HepG2 (cell line): ENCODE data around the gene FECH. TPM values are rescaled to one million over a fixed set of nuclear protein-coding genes. Genes with fewer than 3 reads are reported as not detected.

Source experiments
- ATAD3A ChIP-seq: sonication (generic); formaldehyde crosslinking; IDR thresholded peaks from 2 replicates; pipeline ENCODE4 v1.4.0; 2020; ENCODE audit warnings: missing genetic modification reagents
- BRCA1 ChIP-seq: sonication (generic); formaldehyde crosslinking; IDR thresholded peaks from 2 replicates; pipeline ENCODE4 v1.4.0; 2020; ENCODE audit warnings: missing genetic modification reagents
- CTCF ChIP-seq: sonication (generic); formaldehyde crosslinking; IDR thresholded peaks from 2 replicates; pipeline ENCODE4 v1.5.0; 2020; ENCODE audit warnings: mild to moderate bottlenecking, missing genetic modification reagents, moderate library complexity
- FOSL1 ChIP-seq: sonication (generic); formaldehyde crosslinking; IDR thresholded peaks from 2 replicates; pipeline ENCODE4 v1.9.0; 2021; ENCODE audit warnings: missing genetic modification reagents, borderline replicate concordance
- FOXM1 ChIP-seq: sonication (generic); formaldehyde crosslinking; IDR thresholded peaks from 2 replicates; pipeline ENCODE4 v1.5.0; 2020; ENCODE audit warnings: missing genetic modification reagents
- HDAC1 ChIP-seq: sonication (generic); formaldehyde crosslinking; IDR thresholded peaks from 2 replicates; pipeline ENCODE4 v1.5.1; 2020; ENCODE audit warnings: mild to moderate bottlenecking, missing genetic modification reagents
- KLF9 ChIP-seq: IDR thresholded peaks from 2 replicates; pipeline ENCODE4 v1.6.1; 2016; ENCODE audit warnings: low read depth
- MXI1 ChIP-seq: IDR thresholded peaks from 3 replicates; pipeline ENCODE4 v1.6.1; 2012; ENCODE audit warnings: low read depth, low read length, inconsistent platforms, borderline replicate concordance
- RNF2 ChIP-seq: fragments of 450-650 bp; conservative IDR thresholded peaks from 2 replicates; pipeline ENCODE4 v1.6.1; 2016; ENCODE audit warnings: low read depth
- SMAD1 ChIP-seq: sonication (generic); formaldehyde crosslinking; IDR thresholded peaks from 2 replicates; pipeline ENCODE4 v1.4.0; 2020; ENCODE audit warnings: missing genetic modification reagents, low read depth, mild to moderate bottlenecking, borderline replicate concordance
- SNAPC2 ChIP-seq: sonication (generic); formaldehyde crosslinking; IDR thresholded peaks from 2 replicates; pipeline ENCODE4 v1.8.1; 2022; ENCODE audit warnings: mild to moderate bottlenecking, missing genetic modification reagents
- SOX6 ChIP-seq, 2 experiments: fragments of 450-650 bp in 1 of 2; sonication (generic) in 1 of 2; formaldehyde crosslinking in 1 of 2; IDR thresholded peaks; 2 replicates each; pipeline versions ENCODE4 v1.4.0 to v1.6.1; 2017 to 2020; ENCODE audit warnings: antibody characterized with exemption in 1 of 2, mild to moderate bottlenecking in 1 of 2, missing genetic modification reagents in 1 of 2
- TAF1 ChIP-seq: sonication (generic); formaldehyde crosslinking; IDR thresholded peaks from 2 replicates; pipeline ENCODE4 v1.4.0; 2020; ENCODE audit warnings: missing genetic modification reagents
- TEAD3 ChIP-seq: optimal IDR thresholded peaks from 2 replicates; pipeline ENCODE3; 2016; ENCODE audit warnings: borderline replicate concordance
- ZBTB3 ChIP-seq: sonication (generic); formaldehyde crosslinking; IDR thresholded peaks from 2 replicates; pipeline ENCODE4 v1.4.0; 2020; ENCODE audit warnings: low read depth, mild to moderate bottlenecking, moderate library complexity, missing genetic modification reagents, borderline replicate concordance
- ZNF10 ChIP-seq: sonication (generic); formaldehyde crosslinking; IDR thresholded peaks from 2 replicates; pipeline ENCODE4 v1.4.0; 2020; ENCODE audit warnings: mild to moderate bottlenecking, low read depth, missing genetic modification reagents, borderline replicate concordance
- ZNF576 ChIP-seq: sonication (generic); formaldehyde crosslinking; IDR thresholded peaks from 2 replicates; pipeline ENCODE4 v1.4.0; 2020; ENCODE audit warnings: mild to moderate bottlenecking, missing genetic modification reagents
- ZNF577 ChIP-seq: sonication (generic); formaldehyde crosslinking; IDR thresholded peaks from 2 replicates; pipeline ENCODE4 v1.4.0; 2020; ENCODE audit warnings: mild to moderate bottlenecking, low read depth, missing genetic modification reagents, borderline replicate concordance
- ZNF660 ChIP-seq: sonication (generic); formaldehyde crosslinking; IDR thresholded peaks from 2 replicates; pipeline ENCODE4 v1.5.1; 2020; ENCODE audit warnings: mild to moderate bottlenecking, low read depth, missing genetic modification reagents, borderline replicate concordance
- ZNF7 ChIP-seq: IDR thresholded peaks from 2 replicates; pipeline ENCODE4 v1.6.1; 2016; ENCODE audit warnings: missing biosample characterization, missing genetic modification reagents
- ZNF841 ChIP-seq: sonication (generic); formaldehyde crosslinking; IDR thresholded peaks from 2 replicates; pipeline ENCODE4 v1.8.1; 2023; ENCODE audit warnings: missing genetic modification reagents, borderline replicate concordance
- polyA plus RNA-seq, 8 experiments: library from polyadenylated mRNA; depleted of rRNA in 3 of 8; stranded (reverse) in 7 of 8; unstranded in 1 of 8; fragments of >200 nt; fragmentation: Illumina TruSeq in 4 of 8; extraction: Trizol in 4 of 8; gene quantifications; 2 replicates each; pipeline versions ENCODE4 v1.2.1 to v1.2.3, GENCODE V29; 2011 to 2016; ENCODE audit warnings: low read depth in 4 of 8, missing spikeins in 1 of 8, mixed read lengths in 1 of 8; ENCODE audit not compliant: insufficient read depth in 1 of 8
- total RNA-seq, 5 experiments: library from RNA; depleted of rRNA; stranded (reverse); fragments of >200 nt; fragmentation: Illumina TruSeq; extraction: Trizol; gene quantifications; 2 replicates each; pipeline ENCODE4 v1.2.3, GENCODE V29; 2016; ENCODE audit warnings: low read depth in 1 of 5
- TF ChIP-seq, protein P1 (sequence below): sonication (generic); formaldehyde crosslinking; IDR thresholded peaks from 2 replicates; pipeline ENCODE4 v1.5.1; 2020; ENCODE audit warnings: missing genetic modification reagents, mild to moderate bottlenecking, borderline replicate concordance
- TF ChIP-seq, protein P2 (sequence below), 2 experiments: fragments of 450-650 bp in 1 of 2; sonication (generic) in 1 of 2; formaldehyde crosslinking; IDR thresholded peaks; 2 replicates each; pipeline versions ENCODE4 v1.5.0 to v1.8.0; 2020 to 2022; ENCODE audit warnings: mild to moderate bottlenecking in 1 of 2, missing genetic modification reagents in 1 of 2
- TF ChIP-seq, protein P3 (sequence below): sonication (generic); formaldehyde crosslinking; IDR thresholded peaks from 2 replicates; pipeline ENCODE4 v1.9.0; 2021; ENCODE audit warnings: missing genetic modification reagents, borderline replicate concordance

The FECH gene
- total and polyA plus RNA-seq, 2 of the 13 experiments (the other 11 are each of a cell fraction or from before 2014, with no cell fraction given): 14.7 to 21.9 TPM

GRCh38 chr18:57630002-57630753 is 43.7 kb upstream of the FECH start (continued):
- TF ChIP-seq, protein P1, sequence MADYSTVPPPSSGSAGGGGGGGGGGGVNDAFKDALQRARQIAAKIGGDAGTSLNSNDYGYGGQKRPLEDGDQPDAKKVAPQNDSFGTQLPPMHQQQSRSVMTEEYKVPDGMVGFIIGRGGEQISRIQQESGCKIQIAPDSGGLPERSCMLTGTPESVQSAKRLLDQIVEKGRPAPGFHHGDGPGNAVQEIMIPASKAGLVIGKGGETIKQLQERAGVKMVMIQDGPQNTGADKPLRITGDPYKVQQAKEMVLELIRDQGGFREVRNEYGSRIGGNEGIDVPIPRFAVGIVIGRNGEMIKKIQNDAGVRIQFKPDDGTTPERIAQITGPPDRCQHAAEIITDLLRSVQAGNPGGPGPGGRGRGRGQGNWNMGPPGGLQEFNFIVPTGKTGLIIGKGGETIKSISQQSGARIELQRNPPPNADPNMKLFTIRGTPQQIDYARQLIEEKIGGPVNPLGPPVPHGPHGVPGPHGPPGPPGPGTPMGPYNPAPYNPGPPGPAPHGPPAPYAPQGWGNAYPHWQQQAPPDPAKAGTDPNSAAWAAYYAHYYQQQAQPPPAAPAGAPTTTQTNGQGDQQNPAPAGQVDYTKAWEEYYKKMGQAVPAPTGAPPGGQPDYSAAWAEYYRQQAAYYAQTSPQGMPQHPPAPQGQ (CRISPR knock-in tag): no peak
- no peak for TF ChIP-seq ZNF660 (CRISPR knock-in tag)
- peak; percentile 84; the same call in 1 of the 3 replicates for TF ChIP-seq MXI1
- TF ChIP-seq SMAD1 (CRISPR knock-in tag): 0 out of 2 replicates have a peak, but pooled peaks have one; percentile 28
- 0 out of 2 replicates have a peak, but pooled peaks have one; percentile 16 for TF ChIP-seq FOXM1
- no peak for TF ChIP-seq SNAPC2 (CRISPR knock-in tag)
- peak; percentile 86 for TF ChIP-seq TEAD3 (CRISPR knock-in tag)
- peak; percentile 57; the same call in 1 of the 2 replicates for TF ChIP-seq RNF2
- no peak for TF ChIP-seq SOX6 (IDR thresholded peaks at IDR 0.05)
- TF ChIP-seq SOX6 (CRISPR knock-in tag; IDR thresholded peaks at IDR 0.05): peak; percentile 67
- peak; percentile 66; the same call in 1 of the 2 replicates for TF ChIP-seq TAF1 (CRISPR knock-in tag)
- TF ChIP-seq CTCF (CRISPR knock-in tag): peak; percentile 94
- no peak for TF ChIP-seq ZBTB3
- no peak for TF ChIP-seq ZNF577 (CRISPR knock-in tag)
- TF ChIP-seq ZNF841: no peak
- TF ChIP-seq ZNF7 (CRISPR knock-in tag): no peak
- TF ChIP-seq ZNF576 (CRISPR knock-in tag): no peak
- TF ChIP-seq KLF9: no peak
- TF ChIP-seq, protein P2, sequence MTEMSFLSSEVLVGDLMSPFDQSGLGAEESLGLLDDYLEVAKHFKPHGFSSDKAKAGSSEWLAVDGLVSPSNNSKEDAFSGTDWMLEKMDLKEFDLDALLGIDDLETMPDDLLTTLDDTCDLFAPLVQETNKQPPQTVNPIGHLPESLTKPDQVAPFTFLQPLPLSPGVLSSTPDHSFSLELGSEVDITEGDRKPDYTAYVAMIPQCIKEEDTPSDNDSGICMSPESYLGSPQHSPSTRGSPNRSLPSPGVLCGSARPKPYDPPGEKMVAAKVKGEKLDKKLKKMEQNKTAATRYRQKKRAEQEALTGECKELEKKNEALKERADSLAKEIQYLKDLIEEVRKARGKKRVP (CRISPR knock-in tag; IDR thresholded peaks at IDR 0.05): peak in 1 of 2 experiments; percentile 63; a peak in 1 of 4 replicates
- no peak for TF ChIP-seq ZNF10 (CRISPR knock-in tag)
- no peak for TF ChIP-seq ATAD3A (CRISPR knock-in tag)
- TF ChIP-seq, protein P3, sequence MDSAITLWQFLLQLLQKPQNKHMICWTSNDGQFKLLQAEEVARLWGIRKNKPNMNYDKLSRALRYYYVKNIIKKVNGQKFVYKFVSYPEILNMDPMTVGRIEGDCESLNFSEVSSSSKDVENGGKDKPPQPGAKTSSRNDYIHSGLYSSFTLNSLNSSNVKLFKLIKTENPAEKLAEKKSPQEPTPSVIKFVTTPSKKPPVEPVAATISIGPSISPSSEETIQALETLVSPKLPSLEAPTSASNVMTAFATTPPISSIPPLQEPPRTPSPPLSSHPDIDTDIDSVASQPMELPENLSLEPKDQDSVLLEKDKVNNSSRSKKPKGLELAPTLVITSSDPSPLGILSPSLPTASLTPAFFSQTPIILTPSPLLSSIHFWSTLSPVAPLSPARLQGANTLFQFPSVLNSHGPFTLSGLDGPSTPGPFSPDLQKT: no peak
- TF ChIP-seq FOSL1: no peak
- peak; percentile 85 for TF ChIP-seq HDAC1
- TF ChIP-seq BRCA1 (CRISPR knock-in tag): 0 out of 2 replicates have a peak, but pooled peaks have one; percentile 44
